LNCaP clone FGC (cell line): ENCODE measurements around the gene ANKRD10.

Experiments used
- DNase-seq: peaks from one replicate; pipeline ENCODE4 v3.0.0-alpha.2; 2011; ENCODE audit warnings: low read depth
- H3K4me3 ChIP-seq: 2 replicates; pipeline ENCODE4 v1.5.1; 2011; ENCODE audit warnings: mild to moderate bottlenecking, low read depth, low read length, control low read depth
- CTCF ChIP-seq: IDR thresholded peaks from 2 replicates; pipeline ENCODE4 v1.5.1; 2012; ENCODE audit warnings: mild to moderate bottlenecking; ENCODE audit not compliant: control insufficient read depth, insufficient read depth; ENCODE audit errors: extremely low read depth

The ANKRD10 gene

GRCh38 chr13:110860983-110861382, 53.9 kb downstream of the ANKRD10 start:
- DNase-seq: no peak
- no peak for TF ChIP-seq CTCF
- H3K4me3 ChIP-seq: no peak overlapping the region

- DNase-seq: no peak
- TF ChIP-seq CTCF: no peak
- H3K4me3 ChIP-seq: no peak overlapping the region
These were observed 57.7 kb downstream of the ANKRD10 start for GRCh38 chr13:110856942-110857835.

GRCh38 chr13:110855363-110855762, 59.5 kb downstream of the ANKRD10 start:
- TF ChIP-seq CTCF: no peak

GRCh38 chr13:110854866-110855265, 60.0 kb downstream of the ANKRD10 start:
- DNase-seq: no peak
- no peak overlapping the region for H3K4me3 ChIP-seq
- TF ChIP-seq CTCF: no peak

More at GRCh38 chr13:110855363-110855762, 59.5 kb downstream of the ANKRD10 start:
- no peak overlapping the region for H3K4me3 ChIP-seq
- no peak for DNase-seq

- DNase-seq: no peak
- H3K4me3 ChIP-seq: no peak overlapping the region
- TF ChIP-seq CTCF: no peak
These were observed 61.6 kb downstream of the ANKRD10 start for GRCh38 chr13:110853235-110853721.

- no peak for TF ChIP-seq CTCF
- H3K4me3 ChIP-seq: no peak overlapping the region
- no peak for DNase-seq
These were observed 64.0 kb downstream of the ANKRD10 start for GRCh38 chr13:110850840-110851239.
